Endometrial microvascular endothelial cells (primary cell): ENCODE data around the gene ETV5. TPM values are rescaled to one million over a fixed set of nuclear protein-coding genes. Genes with fewer than 3 reads are reported as not detected.

ENCODE experiments used
- in situ Hi-C: cut with HindIII; loops from 2 replicates; pipeline ENCODE4 v1.10.0; 2017; ENCODE audit warnings: low sequenced_read_pairs, low pct_unique_long_range_greater_than_20kb; ENCODE audit errors: inconsistent ontology term
- total RNA-seq: library from RNA; depleted of rRNA; stranded (reverse); fragments of >200 nt; gene quantifications from one replicate; pipeline ENCODE4 v1.2.3, GENCODE V29; 2015; ENCODE audit errors: inconsistent ontology term

Gene ETV5
- total RNA-seq = 61.8 TPM

GRCh38 chr3:186108941-186109865 is at the start of gene ETV5:
TSS of gene ETV5 (minus strand) at chr3:186109089. CDS start at chr3:186105868, 3,221 bp downstream.
- in situ Hi-C loops = no loop called here

GRCh38 chr3:186154641-186155040 is 45.8 kb upstream of the ETV5 start:
- in situ Hi-C loops = no loop called here

DNA sequence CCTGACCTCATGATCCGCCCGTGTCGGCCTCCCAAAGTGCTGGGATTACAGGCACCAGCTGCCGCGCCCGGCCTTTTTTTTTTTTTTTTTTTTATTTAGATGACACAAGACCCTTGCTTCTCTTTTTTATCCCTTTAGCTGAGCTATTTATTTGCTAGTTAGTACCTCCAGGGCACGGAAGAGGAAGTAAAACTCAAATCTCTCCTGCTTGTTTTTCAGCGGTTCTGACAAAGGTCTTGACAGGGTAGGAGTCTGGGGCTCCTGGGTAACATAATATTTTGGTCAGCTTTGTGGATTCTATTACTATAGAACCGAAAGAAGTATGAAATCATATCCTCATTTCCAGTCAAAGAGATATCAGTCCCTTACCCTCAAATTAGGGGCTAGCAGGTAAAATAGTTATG is 44.0 kb upstream of the ETV5 start:
- in situ Hi-C loops = no loop called here

- in situ Hi-C loops = no loop called here
Measured at GRCh38 chr3:186152361-186152798, 43.5 kb upstream of the ETV5 start.

GRCh38 chr3:186151077-186151971 is 42.4 kb upstream of the ETV5 start:
- in situ Hi-C loops = no loop called here

DNA sequence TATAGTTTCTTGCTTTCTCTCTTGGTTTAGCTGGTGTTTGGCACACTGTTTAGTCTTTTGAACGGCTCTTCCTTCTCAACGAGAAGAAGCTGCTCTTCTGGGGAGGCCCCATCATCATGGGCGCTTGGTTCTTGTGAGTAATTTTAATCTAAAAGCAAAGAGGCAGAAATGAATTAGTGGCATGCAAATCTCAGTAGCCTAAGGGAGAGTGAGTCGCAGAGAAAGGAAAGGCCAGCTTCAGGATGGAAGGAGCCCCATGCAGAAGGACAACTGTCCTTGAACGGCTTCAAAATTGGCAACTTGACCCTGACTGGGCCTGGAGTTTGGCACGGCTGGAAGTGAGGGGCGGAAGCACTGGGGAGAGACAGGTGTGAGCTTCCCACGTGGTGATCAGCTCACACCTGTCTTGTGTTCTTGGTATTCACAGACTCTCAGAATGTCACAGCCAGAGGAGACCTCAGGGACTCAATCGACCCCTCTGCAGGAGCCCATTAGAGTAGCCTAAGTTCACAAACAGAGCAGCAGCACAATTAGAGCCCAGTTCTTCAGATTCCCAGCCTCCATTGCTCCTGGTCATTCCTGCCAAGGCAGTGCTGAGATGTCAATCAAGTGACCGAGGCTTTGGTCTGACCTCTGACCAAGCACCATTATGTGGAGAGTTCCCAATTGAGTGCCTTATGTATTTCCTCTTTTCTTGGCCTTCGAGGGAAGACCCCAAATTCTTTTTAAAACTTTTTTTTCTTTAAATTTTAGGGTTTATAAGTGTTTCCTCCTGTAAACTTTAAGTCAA is 41.3 kb upstream of the ETV5 start:
- in situ Hi-C loops = no loop called here

DNA sequence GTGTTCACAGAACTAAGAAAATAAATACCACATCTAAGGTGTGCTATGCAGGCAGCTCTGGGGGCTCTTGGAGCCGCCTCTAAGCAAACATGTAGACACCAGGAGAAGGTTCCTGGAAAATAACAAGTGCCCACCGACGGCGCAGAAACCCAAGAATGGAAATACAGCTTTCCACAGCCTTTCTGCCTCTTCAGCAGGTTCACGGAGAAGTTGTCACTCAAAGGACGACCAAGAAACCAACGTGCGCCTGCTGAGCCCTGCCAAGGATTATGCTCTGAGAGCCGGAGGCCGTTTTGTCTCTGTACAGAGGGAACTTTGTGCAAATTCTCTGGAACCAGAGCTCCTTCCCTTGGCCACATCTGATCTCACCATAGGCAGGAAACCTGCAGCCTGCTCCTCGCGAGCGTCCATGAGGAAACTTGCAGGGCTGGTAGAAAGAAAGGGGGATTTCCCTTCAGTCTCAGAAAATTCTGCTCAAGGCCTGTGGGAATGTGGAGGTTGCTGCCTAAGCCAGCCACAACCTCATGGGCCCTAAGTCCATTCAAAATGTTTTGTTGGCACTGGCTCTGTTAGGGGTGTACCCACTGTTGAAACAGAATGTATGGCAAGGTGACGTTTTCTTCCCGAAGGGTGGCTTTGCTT is 40.6 kb upstream of the ETV5 start:
- in situ Hi-C loops = no loop called here

DNA sequence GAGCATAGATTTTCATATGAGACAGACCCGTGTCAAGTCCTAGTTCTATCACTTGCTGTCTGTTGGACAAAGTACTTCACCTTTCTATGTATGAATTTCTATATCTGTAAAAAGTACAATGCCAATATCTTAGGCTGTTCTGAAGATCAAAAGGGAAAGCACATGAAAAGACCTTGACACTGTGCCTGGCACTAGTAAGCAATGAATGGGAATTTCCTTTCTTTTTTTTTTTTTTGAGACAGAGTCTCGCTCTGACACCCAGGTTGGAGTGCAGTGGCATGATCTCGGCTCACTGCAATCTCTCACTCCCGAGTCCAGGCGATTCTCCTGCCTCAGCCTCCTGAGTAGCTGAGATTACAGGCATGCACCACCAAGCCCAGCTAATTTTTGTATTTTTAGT is 35.4 kb upstream of the ETV5 start:
- in situ Hi-C loops = no loop called here

- in situ Hi-C loops = no loop called here
Measured at GRCh38 chr3:186143250-186143649, 34.4 kb upstream of the ETV5 start.

DNA sequence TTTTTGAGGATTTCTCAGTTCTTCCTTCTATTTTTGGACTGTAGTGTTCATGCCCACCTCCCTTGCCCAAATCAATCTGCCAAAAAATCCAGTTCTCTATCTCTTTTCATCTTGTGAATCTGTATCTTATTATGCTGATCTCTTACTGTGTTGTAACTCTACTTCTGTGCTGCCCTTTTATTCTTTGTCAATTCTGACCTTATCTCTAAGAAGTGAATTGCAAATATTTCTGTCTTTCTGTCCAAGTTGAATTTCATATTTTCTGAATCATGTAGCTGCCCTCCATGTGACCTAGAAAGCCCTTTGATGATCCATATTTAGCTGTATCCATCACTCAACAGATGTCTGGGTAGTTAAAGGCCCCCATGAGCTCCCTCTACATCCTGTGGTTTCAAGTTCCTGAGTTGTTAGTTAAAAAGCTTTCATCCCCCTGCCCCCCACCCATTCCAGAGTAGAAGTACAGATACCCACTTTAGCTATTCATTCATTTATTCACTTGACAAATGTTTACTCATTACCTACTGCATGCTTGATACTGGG is 33.6 kb upstream of the ETV5 start:
- in situ Hi-C loops = no loop called here

DNA sequence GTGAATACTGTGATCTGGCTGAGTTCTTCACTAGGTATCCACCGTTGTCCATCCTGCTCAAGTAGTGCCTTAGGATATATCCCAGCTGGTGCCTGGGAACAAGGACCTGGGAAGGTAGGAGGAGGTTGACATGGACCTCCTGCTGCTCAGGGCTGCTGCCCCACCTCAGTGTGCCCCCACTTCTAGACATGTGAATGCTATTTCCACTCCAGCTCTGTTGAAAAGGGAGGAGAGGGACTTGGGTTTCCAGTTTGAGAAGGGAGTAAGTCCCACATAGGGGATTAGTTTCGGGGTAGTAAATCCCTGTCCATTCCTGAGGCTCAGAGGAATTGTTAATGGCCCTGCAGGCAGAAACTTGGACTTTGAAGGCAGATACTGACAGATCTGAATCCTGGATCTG is 32.9 kb upstream of the ETV5 start:
- in situ Hi-C loops = no loop called here

DNA sequence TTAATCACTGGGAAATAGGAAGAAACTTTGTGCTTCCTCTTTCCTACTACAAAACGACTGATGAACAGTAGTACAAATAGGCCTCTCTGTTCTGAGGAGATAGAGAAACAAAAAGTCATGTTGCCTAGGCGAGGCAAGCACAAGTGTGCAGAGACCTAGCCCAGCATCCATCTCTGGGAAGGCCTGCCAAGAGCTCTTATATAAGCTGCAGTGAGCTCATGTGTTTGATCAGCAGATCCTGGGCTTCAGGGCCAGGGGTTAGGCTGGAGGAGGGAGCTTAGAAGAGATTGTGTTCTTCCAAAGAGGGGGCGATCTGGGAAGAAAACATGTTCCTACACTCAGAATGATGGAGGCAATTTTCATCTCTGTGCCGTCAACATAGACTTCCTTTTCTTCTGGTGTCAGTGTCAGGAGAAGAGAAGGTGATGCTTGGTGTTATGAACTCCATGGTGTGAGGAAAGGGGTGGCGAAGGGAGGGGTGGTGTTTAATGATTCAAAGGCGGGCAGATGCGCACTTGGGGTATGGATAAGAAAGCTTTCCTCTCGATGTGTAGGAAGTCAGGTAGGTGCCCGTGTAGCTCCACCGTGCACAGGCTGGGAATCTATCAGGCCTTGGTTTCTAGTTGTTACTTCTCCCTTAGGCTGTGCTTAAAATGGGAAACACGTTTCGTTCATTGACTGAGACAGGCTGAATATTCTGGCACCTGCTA is 29.5 kb upstream of the ETV5 start:
- in situ Hi-C loops = no loop called here

DNA sequence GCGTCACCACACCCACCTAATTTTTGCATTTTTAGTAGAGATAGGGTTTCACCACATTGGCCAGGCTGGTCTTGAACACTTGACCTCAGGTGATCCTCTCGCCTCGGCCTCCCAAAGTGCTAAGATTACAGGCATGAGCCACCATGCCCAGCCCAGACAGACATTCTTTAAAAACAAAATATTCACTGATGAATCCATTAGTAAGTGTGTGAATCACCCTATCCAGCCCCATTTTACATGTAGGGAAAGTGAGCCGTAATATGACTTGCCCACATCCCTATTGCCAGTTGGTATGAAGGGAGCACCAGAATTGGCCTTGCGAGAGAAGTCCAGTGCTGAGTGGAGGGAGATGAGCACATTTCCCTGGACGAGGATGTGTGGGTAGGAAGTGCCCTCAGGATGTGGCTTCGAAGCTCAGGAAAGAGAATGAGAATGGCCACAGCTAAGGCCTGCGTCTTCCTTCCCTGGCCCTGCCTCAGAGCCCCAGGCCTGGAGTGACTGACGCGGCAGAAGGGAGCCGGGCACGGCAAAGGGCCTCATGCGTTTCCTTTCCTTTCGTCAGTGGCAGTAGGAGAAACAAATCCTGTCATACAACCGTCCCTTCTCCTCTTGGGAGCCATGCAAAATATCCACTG is 28.3 kb upstream of the ETV5 start:
- in situ Hi-C loops = no loop called here

- in situ Hi-C loops = no loop called here
Measured at GRCh38 chr3:186133980-186134379, 25.1 kb upstream of the ETV5 start.

- in situ Hi-C loops = no loop called here
Measured at GRCh38 chr3:186132487-186132886, 23.6 kb upstream of the ETV5 start.

DNA sequence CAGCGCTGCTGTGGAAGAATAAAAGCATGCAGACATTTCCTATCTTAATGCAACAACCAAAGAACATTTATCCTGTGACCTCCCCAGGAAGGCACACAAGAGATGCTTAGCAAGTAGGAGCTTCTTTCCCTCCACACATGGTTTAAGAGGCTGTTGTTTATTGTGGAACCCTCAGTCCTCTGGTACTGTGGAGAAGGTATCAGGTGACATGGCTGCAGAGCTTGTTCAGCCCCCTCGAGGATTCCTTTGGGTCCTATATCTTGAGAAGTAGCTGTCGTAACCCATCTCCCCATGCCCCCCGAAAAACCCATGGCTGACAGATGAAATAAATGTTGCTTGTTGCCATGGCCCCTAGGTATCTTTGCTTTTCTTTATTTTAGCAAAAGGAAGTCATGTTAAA is 20.3 kb upstream of the ETV5 start:
- in situ Hi-C loops = no loop called here

DNA sequence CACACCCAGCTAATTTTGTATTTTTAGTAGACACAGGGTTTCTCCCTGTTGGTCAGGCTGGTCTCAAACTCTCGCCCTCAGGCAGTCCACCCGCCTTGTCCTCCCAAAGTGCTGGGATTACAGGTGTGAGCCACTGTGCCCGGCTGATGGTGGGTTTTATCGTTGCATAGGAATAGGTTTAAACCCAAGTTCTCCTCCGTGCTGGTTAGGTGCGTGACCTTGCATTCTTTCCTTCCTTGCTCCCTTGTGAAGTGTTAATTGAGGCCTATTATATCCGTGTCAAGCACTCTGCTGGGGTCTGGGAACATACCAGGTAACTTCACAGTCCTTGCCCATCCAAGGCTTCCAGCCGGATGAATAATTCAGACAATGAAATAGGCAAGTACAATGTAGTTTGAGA is 19.3 kb upstream of the ETV5 start:
- in situ Hi-C loops = no loop called here
